Fibroblast of lung (primary cell): ENCODE data around the gene STIM1. TPM values are rescaled to one million over a fixed set of nuclear protein-coding genes. Genes with fewer than 3 reads are reported as not detected.

Source experiments
- DNase-seq, 2 donors: peaks; one replicate each; pipeline versions ENCODE4 v3.0.0 to v3.0.0-alpha.2; 2010; ENCODE audit warnings: low read depth in 2 of 2
- H2AFZ ChIP-seq: 2 replicates; pipeline ENCODE4 v1.5.1; 2012; ENCODE audit warnings: low read length, control low read depth, inconsistent platforms
- H3K27ac ChIP-seq: 2 replicates; pipeline ENCODE4 v1.5.1; 2011; ENCODE audit warnings: low read length, control low read depth; ENCODE audit not compliant: insufficient read depth
- H3K27me3 ChIP-seq: 2 replicates; pipeline ENCODE4 v1.5.1; 2011; ENCODE audit warnings: mild to moderate bottlenecking, low read length; ENCODE audit not compliant: control insufficient read depth, insufficient read depth
- H3K36me3 ChIP-seq: 2 replicates; pipeline ENCODE4 v1.5.1; 2011; ENCODE audit warnings: low read length; ENCODE audit not compliant: control insufficient read depth, insufficient read depth
- H3K4me1 ChIP-seq: 2 replicates; pipeline ENCODE4 v1.5.1; 2011; ENCODE audit warnings: low read length; ENCODE audit not compliant: control insufficient read depth, insufficient read depth; ENCODE audit errors: extremely low read depth
- H3K4me2 ChIP-seq: 2 replicates; pipeline ENCODE4 v1.5.1; 2011; ENCODE audit warnings: low read length, control low read depth; ENCODE audit not compliant: insufficient read depth; ENCODE audit errors: extremely low read depth
- H3K4me3 ChIP-seq, 4 experiments: fragments of 200-600 bp in 1 of 4; sonication (generic) in 1 of 4; replicated peaks in 1 of 4; 2 replicates each; pipeline ENCODE4 v1.5.1; 2011 to 2016; ENCODE audit warnings: low read length in 4 of 4, low read depth in 3 of 4, mild to moderate bottlenecking in 3 of 4, control low read depth in 2 of 4, inconsistent platforms in 1 of 4, mixed read lengths in 1 of 4; ENCODE audit not compliant: insufficient read depth in 1 of 4; ENCODE audit errors: control extremely low read depth in 1 of 4
- H3K79me2 ChIP-seq: 2 replicates; pipeline ENCODE4 v1.5.1; 2012; ENCODE audit warnings: mild to moderate bottlenecking, low read length, inconsistent platforms; ENCODE audit not compliant: control insufficient read depth, insufficient read depth
- H3K9ac ChIP-seq: 2 replicates; pipeline ENCODE4 v1.5.1; 2011; ENCODE audit warnings: mild to moderate bottlenecking, low read length, control low read depth; ENCODE audit not compliant: insufficient read depth
- H3K9me3 ChIP-seq: 2 replicates; pipeline ENCODE4 v1.5.1; 2012; ENCODE audit warnings: low read depth, low read length; ENCODE audit not compliant: control insufficient read depth, insufficient read depth
- H4K20me1 ChIP-seq: 2 replicates; pipeline ENCODE4 v1.5.1; 2011; ENCODE audit warnings: low read length; ENCODE audit not compliant: control insufficient read depth, insufficient read depth; ENCODE audit errors: extremely low read depth
- CTCF ChIP-seq, 2 donors: IDR thresholded peaks in 1 of 2; conservative IDR thresholded peaks in 1 of 2; 1 replicate in 1 of 2; 2 replicates in 1 of 2; pipeline ENCODE4 v1.5.1; 2011 to 2012; ENCODE audit warnings: low read length in 2 of 2, control low read depth in 1 of 2, inconsistent platforms in 1 of 2, low read depth in 1 of 2, mild to moderate bottlenecking in 1 of 2
- EZH2 ChIP-seq: IDR thresholded peaks from 2 replicates; pipeline ENCODE4 v1.5.1; 2012; ENCODE audit warnings: low read length, control low read depth, mild to moderate bottlenecking; ENCODE audit errors: missing control alignments
- polyA plus RNA-seq, 2 donors: library from polyadenylated mRNA; depleted of rRNA in 1 of 2; stranded (reverse) in 1 of 2; unstranded in 1 of 2; fragments of >200 nt; gene quantifications; 2 replicates each; pipeline ENCODE4 v1.2.1, GENCODE V29; 2011 to 2012; ENCODE audit warnings: missing spikeins in 1 of 2
- total RNA-seq: library from RNA; depleted of rRNA; stranded (reverse); fragments of >200 nt; gene quantifications from 2 replicates; pipeline ENCODE4 v1.2.1, GENCODE V29; 2014

STIM1 gene
- total and polyA plus RNA-seq, 2 donors (not counting 1 experiment from before 2014, with no cell fraction given): 38.1 to 44.6 TPM

GRCh38 chr11:3969200-3969599 lies 113.7 kb downstream of the STIM1 start:
- Histone ChIP-seq H2AFZ (no peak overlapping the region), H3K79me2 (no peaks in the 10 kb centered on the region), H3K9me3 (no peaks in the 10 kb centered on the region), H3K9ac (no peak overlapping the region), H3K4me2 (no peak overlapping the region), H3K27me3 (no peaks in the 10 kb centered on the region), H3K4me1 (no peaks in the 10 kb centered on the region), H4K20me1 (no peaks in the 10 kb centered on the region), H3K27ac (no peak overlapping the region), H3K36me3 (no peaks in the 10 kb centered on the region), H3K4me3 (no peak overlapping the region)
- TF ChIP-seq CTCF (conservative IDR thresholded peaks at IDR 0.05 in 1 of 2, IDR thresholded peaks at IDR 0.05 in 1 of 2; ENCODE audit: low read depth in 1 of 2, low read length in 2 of 2) (no peak), EZH2 (no peak)
- no peak for DNase-seq

GRCh38 chr11:3969613-3970012 lies 114.1 kb downstream of the STIM1 start:
- H3K4me3 ChIP-seq: no peak overlapping the region
- H3K36me3 ChIP-seq: no peaks in the 10 kb centered on the region
- H3K9me3 ChIP-seq: no peaks in the 10 kb centered on the region
- no peak overlapping the region for H3K4me2 ChIP-seq
- no peaks in the 10 kb centered on the region for H4K20me1 ChIP-seq
- no peaks in the 10 kb centered on the region for H3K4me1 ChIP-seq
- H3K79me2 ChIP-seq: no peaks in the 10 kb centered on the region
- no peak overlapping the region for H2AFZ ChIP-seq
- H3K27me3 ChIP-seq: no peaks in the 10 kb centered on the region
- H3K9ac ChIP-seq: no peak overlapping the region
- H3K27ac ChIP-seq: no peak overlapping the region
- DNase-seq: no peak
- TF ChIP-seq EZH2: no peak
- no peak for TF ChIP-seq CTCF (conservative IDR thresholded peaks at IDR 0.05 in 1 of 2, IDR thresholded peaks at IDR 0.05 in 1 of 2; ENCODE audit: low read depth in 1 of 2, low read length in 2 of 2)

GRCh38 chr11:3970108-3970507 lies 114.6 kb downstream of the STIM1 start:
- Histone ChIP-seq H3K4me3 (no peak overlapping the region), H3K79me2 (no peaks in the 10 kb centered on the region), H4K20me1 (no peaks in the 10 kb centered on the region), H3K9ac (no peak overlapping the region), H3K36me3 (no peaks in the 10 kb centered on the region), H3K4me2 (no peak overlapping the region), H3K9me3 (no peaks in the 10 kb centered on the region), H3K27me3 (no peaks in the 10 kb centered on the region), H3K4me1 (no peaks in the 10 kb centered on the region), H3K27ac (no peak overlapping the region), H2AFZ (no peak overlapping the region)
- TF ChIP-seq CTCF (conservative IDR thresholded peaks at IDR 0.05 in 1 of 2, IDR thresholded peaks at IDR 0.05 in 1 of 2; ENCODE audit: low read depth in 1 of 2, low read length in 2 of 2): no peak
- no peak for DNase-seq
